ENCODE data around the gene ERF.

Gene ERF

DNA sequence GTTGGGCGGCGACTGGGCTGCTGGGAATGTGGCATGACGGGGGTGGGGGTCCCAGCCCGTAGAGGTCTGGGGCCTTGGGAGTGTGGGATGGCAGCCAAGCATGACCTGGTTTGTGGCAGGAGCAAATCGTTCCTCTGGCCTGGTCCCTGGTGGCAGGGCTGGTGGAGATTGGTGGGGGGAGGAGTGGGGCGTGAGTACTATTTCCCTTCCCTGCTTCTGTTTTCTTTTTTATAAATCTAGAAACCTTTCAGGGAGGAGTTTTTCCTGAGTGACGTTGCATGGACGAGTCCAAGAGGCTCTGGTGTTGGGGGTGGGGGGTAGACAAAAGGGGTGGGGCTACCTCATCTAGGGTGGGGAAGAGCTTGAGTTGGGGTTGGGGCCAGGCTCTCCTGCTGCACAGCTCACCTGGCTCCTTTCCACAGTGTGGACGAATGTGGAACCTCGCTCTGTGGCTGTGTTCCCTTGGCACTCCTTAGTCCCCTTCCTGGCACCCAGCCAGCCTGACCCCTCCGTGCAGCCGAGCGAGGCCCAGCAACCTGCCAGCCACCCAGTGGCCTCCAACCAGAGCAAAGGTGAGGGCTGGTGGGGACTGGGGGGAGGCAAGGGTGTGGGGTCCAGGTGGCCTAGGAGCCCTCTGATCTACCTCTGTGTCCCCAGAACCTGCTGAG is 31.6 kb upstream of the ERF start:
- no peak for DNase-seq

DNA sequence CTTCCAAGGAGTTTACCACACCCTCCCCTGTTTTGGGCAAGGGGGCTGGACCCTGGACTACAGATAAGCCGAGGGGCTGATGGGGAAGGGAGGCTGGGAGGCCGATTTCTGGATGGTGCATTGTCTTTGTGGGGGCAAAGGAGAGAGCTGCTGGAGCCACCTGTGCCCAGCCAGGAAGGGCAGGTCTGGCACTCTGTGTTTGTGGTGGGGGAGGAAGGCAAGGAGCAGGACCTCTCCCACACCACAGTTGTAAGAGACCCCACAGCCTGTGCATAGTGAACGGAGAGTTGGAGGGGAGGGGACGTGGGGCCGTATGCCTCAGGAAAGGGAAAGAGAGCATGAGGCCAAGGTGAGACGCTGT is 31.0 kb upstream of the ERF start:
- no peak for DNase-seq

DNA sequence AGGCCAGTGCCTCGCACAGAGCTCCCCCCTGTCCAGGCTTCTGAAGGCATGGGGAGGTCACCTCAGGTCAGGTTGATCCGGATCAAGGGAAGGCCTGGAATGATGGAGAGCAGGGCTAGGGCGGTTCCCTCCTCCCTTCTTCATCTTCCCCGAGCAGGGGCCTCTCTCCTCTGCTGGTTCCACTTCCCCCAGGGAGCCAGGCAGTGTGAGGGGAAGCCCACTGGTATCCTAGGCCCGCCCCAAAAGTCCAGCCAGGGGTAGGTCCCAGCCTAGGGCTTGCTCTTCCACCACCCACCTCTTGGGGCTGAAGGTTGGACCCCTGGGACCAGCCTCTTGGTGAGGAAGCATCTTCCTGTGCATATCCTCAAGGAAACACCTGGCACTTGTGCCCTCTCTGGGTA is 30.6 kb upstream of the ERF start:
- no peak for DNase-seq

DNA sequence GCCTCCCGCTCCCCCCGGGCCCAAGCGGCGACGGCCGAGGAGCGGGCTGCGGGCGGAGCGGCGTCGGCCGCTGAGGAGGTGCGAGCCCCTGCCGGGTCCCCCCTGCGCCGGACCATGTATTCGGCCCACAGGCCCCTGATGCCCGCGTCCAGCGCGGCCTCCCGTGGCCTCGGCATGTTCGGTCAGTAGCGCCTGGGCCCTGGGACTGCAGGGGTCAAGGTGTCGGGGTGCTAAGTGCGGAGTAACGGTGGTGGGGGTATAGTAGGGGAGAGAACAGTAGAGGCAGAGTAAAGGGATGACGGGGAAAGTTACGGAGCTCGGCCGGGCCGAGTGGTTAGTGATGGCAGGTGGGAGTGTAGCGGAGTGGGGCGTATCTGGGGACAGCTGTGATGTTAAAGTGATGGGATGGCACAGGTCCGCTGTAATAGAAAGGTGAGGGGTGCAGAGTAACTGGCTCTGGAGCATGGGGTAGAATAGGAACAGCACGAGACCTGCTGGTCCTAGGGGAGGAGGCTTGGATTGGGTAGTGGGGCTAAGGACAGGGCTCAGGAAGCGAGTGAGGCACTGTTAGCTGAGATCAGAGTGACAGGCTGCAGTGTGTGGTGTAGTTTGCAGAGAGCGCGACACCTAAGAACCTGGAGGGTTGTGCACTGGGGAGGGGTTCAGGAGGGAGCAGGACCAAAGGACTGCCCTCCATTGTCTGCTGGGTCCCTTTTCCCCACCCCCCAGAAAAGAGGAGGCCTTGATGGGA is 29.8 kb upstream of the ERF start:
- DNase-seq, result no peak

DNA sequence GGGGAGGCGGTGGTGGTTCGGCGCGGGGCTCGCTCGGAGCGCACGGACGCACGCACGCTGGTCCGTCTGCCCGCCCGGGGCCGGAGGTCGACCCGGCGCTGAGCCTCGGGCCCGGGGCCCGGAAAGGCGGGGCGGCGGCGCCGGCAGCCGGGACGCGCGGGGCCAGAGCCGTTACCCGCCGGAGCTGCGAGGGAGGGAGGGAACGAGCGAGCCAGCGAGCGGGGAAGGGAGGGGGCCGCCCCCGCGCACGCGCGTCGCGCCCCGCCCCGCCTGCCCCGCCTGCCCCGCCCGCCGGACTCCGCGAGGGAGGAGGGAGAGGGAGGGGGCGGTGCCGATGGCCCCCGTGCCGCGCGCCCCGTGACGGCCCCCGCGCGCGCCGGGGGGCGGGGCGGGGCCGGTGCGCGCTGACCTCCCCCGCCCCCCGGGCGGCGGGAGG is 29.2 kb upstream of the ERF start:
- DNase-seq, result no peak

DNA sequence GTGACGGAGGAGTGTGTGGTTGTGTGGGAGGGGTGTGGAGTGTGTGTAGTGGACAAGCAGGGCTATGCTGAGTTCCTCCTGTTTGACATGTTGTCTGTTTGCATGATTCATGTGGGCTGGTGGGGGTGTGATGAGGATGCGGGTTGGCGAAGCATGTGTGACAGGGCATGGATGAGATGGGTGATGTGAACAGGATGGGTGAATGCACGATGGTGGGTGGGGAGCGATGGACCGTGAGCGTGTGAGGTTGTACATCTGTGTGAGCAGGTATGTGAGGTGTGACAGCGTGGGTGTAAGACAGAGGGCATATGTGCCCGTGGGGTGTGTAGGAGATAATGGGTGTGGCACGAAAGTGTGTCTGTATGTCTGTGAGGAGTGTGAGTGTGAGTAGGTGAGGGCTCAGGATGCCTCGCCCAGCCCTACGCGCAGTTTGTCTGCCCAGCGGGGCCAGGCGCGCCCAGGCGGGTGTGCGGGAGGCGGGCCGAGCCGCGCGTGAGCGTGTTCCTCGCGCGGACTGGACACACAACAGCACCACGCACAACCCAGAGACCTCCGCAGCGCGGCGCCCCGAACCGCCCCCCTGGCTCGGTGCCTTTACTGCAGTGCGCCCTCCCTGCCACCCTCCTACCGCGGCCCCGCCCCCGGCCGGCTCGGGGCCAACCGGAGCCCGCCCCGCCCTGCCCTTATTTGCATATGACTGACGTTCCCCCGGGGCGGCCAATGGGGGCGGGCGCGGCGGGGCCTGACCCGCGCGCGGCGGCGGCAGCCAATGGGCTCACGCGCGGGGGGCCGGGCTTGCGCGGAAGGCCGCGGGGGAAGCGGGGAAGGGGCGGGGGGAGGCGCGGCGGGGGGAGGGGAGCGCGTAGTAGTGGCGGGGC is 28.5 kb upstream of the ERF start:
- DNase-seq, result peak; percentile 73

DNA sequence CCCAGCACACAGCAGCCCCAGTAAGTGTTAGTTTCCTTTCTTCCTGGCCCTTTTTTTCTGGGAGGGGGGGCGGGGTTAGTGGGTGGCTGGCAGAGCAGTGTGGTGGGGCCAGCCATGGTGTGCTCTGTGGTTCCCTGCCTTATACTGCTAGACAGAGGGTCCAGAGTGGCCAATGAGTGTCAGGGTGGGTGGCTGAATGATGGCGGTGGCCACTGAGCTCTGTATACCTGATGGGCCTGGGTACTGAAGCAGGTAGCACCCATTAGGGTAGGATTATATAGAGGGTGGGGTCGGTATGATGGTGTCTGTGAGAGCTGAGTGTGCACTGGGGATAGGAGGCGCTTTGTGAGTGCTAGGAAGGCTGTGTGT is 27.9 kb upstream of the ERF start:
- no peak for DNase-seq

DNA sequence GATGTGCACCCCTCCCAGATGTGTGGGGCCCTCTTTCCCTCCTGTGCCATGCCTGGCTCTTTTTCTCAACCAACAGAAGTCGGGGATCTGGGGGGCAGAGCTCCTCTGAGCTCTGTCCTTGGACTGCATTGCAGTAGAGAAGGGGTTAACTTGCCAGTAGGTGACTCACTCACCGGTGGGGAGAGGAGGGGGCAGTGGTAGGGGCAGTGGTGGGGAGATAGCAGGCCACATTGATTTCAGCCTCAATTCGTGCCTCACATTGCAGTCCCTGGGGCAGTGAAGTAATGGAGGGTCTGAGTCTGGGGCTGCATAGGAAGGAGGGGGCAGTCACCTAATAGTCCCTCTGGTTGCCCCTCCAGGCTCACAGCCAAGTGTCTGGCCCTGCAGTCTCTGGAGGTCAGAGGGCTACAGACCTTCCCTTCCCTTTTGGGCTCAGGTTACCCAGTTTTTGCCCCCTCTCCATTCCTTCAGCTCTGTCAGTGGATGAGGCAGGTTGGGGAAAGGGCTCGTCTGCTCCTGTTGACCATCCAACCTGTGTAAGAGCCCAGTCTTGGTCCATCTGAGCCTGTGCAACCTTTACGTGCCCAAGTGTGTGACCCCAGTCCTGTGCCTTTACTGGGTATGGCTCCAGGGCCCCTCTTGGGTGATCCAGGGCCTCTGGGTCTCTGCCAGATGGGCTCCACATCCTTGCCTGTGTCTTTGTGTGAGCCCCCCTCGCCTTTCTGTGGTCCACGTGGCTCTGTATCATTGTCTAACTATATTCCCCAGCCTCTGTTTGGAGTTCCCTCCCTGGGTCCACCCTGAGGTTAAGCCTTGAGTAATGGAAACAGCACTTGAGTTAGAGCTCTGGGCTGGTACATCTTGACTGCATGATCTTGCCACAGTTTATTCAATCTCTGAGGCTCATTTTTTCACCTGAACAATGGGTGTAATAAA is 27.2 kb upstream of the ERF start:
- no peak for DNase-seq

DNA sequence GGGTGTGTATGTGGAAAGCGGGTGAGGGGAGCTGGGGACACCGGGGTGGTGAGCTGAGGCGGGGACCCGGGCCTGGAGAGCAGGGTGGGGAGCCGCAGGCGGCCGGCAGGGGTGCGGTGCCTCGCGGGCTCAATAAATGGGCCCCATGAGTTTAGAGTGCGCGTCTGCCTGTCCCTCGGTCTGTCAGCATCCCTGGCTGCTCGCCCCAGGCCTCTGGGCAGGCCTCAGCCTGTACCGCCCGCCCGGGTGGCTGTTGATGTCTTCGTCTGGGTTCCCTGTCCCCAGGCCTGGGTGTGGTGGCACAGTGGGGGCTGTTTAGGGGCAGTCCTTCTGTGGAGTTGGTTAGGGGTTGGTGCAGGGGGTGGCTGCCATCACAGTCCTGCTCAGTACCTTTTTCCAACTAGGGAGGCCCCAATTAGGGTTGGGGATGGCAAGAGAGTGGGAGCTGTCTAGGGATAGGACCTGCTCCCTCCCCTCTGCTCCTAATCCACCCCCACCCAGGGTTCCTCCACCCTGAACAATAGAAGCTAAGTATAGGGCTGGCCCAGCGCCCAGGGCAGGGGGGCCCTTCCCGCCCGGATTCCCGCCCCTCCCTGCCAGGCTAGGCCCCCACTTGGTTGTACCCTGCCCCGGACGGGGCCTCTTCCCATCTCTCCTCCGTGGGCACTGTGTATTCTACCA is 26.4 kb upstream of the ERF start:
- DNase-seq, result no peak

DNA sequence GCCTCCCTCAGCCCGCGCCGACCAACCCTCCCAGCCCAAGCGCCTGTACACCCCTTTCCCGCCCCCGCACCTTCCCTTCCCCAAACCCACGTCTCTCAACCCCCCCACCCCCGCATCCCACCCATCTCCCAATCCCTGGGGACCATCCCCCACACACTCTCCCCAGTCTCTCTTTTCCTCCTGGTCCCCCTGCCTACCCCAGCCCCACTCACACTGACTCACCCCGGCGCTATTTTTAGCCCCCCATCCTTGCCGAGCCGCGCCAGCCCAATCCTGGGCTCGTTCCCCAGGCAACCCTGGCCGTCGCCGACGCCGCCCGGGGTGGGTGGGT is 25.9 kb upstream of the ERF start:
- no peak for DNase-seq

DNA sequence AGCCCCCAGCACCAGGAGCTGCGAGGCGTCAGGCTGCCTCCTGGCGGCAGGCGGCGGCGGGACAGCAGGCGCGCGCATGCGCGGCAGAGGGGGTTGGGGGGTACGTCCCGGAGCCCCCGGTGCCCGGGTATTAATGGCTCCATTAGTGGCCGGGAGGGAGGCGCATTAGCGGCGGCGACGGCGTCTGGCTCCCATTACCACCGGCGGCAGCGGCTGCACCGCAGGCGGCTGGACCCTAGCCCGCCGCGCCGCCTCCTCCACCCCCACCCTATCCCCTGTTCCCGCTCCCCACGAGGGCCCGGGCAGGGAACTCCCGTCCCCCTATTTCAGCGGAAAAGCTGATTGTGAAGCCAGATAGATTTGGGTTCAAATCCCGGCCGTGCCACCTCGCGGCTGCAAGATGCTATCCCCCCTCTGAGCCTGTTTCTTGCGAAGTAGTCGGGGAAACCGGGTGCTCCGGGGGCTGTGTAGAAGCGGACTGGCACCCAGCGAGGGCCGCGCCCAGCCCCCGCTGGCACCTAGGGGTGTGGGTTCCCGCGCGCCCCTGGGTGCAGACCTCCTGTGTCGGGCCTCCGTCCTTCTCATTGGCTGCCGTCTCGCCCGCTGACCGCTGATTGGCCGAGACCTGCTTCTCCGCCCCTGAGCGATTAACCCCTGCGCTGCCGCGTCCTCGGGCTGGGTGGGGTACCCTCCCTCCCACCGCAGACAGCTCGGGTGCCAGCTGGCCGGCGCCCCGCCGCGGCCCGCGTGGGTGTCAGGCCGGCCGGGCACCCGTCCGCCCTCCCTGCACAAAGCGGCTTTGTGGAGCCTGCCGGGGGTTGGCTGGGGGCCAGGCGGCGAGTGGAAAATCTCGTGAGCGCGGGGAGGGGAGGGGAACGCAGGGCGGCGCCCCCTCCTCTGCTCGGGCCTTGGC is 25.2 kb upstream of the ERF start:
- peak; percentile 68 for DNase-seq

DNA sequence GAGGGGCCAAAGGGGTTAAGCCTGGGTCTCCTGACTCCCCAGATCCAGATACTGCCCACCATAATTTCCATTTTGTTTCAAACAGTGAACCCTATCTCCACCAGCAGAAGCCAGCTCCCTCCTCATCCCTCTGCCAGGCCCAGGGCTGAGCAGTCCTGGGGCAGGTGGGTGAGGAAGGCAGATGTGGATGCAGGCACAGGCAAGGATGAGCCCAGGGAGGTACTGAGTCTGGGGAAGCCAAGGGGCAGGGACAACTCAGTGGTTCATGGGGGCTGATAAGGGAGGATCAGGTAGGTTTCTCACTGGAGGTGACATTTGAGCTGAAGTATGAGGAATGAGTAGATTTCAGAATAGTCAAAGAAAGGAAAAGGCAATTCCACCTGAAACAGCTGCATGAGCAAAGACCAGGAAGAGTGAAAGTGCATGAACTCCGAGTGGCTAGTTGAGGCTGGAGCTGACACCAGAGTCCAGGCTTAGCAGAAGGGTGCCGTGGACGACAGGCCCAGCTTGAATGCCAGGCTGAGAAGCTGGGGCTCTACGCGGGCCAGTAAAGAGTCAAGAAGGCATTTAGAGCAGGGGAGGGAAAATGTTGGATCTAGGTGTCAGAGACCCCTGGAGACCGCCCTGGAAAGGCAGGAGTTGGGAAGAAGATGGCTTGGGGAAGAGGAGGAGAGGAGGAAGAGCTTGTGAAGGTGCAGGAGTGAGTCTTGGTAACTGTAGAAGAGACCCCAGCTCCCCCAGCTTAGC is 24.4 kb upstream of the ERF start:
- no peak for DNase-seq

DNA sequence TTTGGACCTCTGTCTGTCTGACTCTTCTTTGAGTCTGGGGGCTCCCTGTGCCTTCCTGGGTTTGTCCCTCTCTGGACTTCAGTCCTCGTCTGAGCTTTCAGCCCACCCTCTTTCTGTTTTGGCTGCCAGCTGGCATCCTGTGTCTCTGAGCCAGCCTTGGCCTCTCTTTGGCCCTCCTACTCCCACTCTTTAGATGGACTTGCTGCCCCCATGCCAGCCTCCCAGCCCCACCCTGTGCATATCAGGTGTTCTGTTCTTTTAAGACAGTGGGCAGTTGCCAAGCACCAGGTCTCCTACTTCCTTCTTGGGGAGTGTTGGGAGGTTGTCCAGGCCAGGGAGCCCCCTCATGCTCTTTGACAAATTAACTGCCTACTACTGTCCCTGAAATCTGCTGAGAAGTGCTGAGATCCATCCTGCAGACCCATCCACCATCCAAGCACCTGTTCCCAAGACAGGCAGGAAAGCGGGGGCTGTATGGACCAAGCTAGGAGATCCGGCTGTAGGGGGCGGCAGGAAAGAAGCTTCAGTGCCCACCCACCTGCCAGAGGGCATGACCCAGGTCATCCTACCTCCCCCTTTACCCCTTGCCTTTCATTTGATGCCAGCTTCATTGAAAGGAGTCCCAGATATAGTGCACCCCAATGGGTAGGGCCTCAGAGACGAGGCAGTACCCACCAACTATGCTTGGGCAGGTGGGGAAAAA is 23.7 kb upstream of the ERF start:
- DNase-seq, result no peak

DNA sequence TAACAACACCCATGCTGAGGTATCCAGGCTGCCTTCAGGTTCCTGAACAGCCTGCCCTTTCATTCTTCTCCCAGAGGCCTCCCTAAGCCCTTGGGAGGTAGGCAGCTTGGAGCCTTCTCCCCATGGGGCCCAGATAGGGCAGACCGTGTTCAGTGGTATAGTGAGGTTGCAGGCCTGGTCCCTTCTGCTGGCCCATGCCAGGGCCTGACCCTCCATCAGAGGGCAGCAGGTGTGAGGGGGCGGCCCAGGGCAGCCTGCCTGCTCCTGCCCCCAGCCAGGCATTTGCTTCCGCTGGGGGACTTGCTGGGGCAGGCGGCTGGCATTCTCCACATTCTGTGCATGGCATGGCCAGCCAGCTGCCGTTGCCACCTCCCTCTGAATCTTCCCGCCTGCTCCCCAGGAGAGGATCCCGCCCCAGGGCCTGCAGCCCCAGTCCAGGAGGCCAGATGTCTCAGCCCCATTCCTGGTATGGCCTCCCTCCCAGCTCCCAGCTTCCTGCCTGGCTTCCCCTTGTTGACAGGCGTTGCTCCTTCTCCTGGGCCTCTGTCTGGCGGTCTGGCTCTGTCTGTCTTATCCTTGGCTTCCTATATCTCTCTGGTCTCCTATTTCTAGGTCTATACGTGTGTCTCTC is 23.0 kb upstream of the ERF start:
- DNase-seq, result no peak

DNA sequence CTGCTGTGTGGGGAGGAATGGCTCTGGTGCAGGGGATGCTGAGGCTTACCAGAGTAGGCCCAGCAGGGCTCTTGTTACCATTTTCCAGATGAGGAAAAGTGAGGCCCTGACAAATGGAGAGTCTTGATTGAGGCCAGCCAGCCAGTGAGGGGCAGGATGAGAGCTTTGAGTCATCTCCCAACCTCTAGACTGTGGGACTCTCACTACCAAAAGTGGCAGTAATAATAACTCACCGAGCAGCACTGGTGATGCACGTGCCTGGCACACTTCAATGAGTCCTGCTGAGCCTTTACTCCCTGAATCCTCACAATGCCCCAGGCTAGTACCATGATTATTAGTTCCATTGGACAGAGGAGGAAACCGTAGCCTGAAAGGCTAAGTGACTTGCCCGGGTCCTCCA is 21.9 kb upstream of the ERF start:
- DNase-seq, result no peak

DNA sequence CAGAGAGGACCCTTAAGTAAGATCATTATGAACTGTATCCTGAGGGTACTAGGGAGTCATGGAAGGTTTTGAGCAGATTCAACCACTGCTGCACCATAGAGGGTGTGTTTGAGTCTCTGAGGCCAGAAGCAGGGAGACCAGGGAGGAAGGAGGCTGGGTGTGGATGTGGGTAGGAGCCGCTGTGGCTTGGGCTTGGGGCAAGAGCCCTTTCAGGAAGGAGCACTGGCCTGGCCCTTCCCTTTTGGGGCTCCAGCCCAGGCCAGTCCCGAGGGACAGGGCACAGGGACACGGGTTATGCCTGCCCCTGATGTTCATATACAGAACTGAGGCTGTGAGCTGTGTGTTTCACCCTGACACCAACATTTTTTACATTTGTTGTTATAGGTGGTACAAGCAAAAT is 21.4 kb upstream of the ERF start:
- no peak for DNase-seq

DNA sequence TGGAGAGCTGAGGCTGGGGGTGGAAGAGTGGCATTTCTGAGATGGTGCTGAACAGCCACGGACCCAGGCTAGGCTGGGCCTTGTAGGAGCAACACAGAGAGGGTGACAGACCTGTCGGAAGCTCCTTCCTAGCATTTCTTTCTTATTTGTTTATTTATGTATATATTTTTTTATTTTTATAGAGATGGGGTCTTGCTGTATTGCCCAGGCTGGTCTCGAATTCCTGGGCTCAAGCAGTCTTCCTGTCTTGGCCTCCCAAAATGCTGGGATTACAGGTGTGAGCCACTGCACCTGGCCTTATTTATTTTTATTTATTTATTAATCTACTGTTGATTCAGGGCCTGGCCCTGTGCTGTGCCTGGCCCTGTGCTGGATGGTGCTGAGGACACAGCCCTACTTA is 20.6 kb upstream of the ERF start:
- DNase-seq, result no peak

DNA sequence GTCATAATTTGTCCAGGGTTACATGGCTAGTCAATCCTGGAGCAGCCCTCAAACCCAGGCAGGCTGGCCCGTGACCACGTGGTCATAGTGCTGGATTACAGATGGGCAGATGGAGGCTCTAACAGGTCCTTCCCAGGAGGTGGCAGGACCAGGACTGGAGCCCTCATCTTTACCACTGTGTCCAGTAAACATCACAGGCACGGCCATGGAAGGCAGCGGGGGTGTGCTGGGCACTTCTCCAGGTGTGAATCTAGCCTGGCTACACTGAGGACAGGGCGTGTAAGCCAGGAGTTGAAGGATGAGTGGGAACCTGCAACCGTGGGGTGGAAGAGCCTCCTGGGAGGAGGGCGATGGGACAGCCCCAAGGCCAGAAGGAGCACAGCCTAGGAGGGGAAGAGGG is 20.2 kb upstream of the ERF start:
- DNase-seq, result no peak

DNA sequence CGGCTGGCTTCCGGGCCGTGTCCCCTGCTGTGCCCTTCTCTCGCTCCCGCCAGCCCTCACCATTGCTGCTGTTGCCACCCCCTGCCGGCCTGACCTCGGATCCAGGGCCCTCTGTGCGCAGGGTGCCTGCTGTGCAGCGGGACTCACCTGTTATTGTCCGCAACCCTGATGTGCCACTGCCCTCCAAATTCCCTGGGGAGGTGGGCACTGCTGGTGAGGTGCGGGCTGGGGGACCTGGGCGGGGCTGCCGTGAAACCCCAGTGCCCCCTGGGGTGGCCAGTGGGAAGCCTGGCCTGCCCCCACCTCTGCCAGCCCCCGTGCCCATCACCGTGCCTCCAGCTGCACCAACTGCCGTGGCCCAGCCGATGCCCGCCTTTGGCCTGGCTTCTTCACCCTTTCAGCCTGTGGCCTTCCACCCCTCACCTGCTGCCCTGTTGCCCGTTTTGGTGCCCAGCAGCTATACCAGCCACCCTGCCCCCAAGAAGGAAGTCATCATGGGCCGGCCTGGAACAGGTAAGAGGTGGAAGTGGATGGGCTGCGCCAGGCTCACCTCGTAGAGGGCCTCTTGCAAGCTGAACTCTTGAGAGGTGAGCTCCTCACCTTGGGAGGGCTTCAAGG is 19.2 kb upstream of the ERF start:
- no peak for DNase-seq
